Hematopoietic multipotent progenitor cell treated with erythropoietin and hydrocortisone succinate and interleukin-3 and kit ligand, for 15 days (in vitro differentiated cells): ENCODE measurements around the gene CHAT.

Experiments
- DNase-seq: peaks from one replicate; pipeline ENCODE4 v3.0.0-alpha.2; 2015; ENCODE audit warnings: low spot score

The CHAT gene

DNA sequence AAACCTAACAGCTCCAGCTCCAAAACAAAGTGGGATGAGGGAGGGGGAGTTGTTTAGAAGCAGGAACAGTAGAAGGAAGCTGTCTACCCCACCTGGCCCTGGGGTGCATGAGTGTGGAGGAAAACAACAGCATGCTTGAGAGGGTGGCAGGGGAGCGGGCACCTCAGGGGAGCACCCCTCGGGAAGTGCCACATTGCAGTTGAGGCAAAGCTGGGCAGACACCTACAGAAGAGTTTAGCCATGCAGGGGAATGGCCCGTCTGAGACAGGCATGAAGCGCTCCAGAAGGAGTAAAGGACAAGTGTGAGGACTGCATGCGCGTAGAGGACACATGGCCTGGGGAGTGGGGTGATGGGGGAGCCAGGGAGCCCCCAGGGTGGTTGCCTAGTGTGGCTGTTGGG, 18.1 kb downstream of the CHAT start:
- no peak for DNase-seq

DNA sequence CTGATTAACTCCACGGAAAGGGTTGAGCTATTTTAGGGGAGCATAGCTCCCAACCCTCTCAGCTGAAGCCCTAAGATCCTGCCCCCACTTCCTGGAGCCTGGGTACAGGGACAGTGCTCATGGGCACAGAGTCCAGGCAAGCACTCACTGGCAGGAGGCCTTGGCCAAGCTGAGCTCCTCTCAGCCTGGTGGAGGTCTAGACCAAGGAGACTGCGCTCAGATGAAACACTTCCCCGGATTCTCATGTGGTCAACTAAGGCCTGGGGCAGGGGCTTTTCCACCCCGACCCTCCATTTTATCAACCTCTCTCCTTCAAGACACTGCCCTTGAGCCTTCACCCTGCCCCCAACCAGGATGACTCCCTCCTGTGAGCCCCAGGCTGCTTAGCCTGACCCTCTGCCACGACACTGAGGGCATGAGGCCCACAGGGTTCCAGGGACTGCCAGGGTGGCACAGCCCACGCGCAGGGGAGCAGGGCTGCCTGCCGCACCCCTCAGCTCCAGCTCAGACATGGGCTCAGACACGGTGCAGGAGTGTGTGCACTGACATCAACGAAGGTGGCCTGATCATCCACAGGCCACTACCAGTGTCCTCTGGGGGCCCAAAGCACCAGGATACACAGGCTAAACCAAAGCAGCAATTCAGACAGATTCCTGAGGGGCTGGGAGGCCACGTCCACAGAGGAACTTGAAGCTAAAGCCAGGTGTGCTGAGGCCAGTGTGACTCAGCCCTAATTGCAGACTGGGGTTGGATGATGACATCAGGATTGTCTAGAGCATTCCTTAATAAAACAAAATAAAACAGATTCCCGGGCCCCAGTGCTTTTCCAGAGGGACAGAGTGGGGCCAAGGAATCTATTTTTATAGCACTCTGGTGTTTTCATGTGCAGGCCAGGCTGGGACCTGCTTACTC, 18.8 kb downstream of the CHAT start:
- no peak for DNase-seq

- DNase-seq = no peak
These were observed 19.7 kb downstream of the CHAT start for GRCh38 chr10:49633327-49634068.

- no peak for DNase-seq
These were observed 20.3 kb downstream of the CHAT start for GRCh38 chr10:49634069-49634660.

- DNase-seq = no peak
These were observed 28.5 kb downstream of the CHAT start for GRCh38 chr10:49642311-49642710.

- DNase-seq = no peak
These were observed 29.6 kb downstream of the CHAT start for GRCh38 chr10:49643241-49644034.

DNA sequence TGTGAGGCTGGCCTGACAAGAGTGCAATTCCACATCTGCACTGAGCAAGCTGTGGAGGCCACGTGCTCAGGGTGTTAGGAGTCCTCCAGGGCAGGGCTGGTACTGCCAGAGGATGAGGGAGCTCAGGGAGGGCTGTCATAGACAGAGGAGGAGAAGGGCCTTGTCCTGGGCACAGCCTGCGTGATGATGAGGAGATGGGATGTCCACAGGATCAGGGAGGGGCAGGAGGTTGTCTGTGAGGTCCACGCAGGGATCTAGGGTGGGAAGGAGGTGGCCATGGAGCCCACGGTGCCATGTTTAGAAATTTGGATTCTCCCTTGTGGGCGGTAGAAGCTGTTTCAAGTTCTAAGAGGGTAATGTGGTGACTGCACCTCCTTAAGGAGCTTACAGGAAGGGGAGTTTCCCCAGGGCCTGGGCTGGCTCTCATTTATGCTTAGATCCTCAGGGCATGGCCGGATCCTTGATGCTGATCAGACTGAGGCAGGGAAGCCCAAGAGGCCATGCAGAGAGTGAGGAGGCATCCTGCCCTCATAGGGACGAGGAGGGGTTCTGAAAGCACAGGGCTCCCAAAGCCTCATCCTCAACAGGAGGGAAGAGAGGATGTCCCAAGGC, 30.3 kb downstream of the CHAT start:
- DNase-seq = no peak

GRCh38 chr10:49645417-49645816, 31.6 kb downstream of the CHAT start:
- no peak for DNase-seq

GRCh38 chr10:49645871-49646870, 32.3 kb downstream of the CHAT start:
- no peak for DNase-seq

DNA sequence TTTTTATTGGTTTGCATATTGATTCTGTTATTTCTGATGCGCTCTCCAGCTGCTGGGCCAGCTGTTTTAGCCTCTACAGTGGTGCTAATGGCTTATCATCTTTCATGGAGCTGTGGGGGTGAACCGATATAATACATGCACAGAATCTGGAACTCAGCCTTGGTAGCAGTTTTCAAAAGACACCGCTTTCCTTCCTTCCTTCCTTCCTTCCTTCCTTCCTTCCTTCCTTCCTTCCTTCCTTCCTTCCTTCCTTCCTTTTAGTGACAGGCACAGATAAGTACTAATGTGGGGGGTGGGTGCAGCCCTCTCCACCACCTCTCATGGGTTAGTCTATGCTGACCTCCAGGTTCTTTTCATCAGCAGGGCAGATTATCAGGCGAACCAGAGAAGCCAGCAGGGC, 33.7 kb downstream of the CHAT start:
- DNase-seq = no peak

- DNase-seq = no peak
These were observed 34.4 kb downstream of the CHAT start for GRCh38 chr10:49647985-49648795.

GRCh38 chr10:49649294-49649693, 35.5 kb downstream of the CHAT start:
- no peak for DNase-seq

DNA sequence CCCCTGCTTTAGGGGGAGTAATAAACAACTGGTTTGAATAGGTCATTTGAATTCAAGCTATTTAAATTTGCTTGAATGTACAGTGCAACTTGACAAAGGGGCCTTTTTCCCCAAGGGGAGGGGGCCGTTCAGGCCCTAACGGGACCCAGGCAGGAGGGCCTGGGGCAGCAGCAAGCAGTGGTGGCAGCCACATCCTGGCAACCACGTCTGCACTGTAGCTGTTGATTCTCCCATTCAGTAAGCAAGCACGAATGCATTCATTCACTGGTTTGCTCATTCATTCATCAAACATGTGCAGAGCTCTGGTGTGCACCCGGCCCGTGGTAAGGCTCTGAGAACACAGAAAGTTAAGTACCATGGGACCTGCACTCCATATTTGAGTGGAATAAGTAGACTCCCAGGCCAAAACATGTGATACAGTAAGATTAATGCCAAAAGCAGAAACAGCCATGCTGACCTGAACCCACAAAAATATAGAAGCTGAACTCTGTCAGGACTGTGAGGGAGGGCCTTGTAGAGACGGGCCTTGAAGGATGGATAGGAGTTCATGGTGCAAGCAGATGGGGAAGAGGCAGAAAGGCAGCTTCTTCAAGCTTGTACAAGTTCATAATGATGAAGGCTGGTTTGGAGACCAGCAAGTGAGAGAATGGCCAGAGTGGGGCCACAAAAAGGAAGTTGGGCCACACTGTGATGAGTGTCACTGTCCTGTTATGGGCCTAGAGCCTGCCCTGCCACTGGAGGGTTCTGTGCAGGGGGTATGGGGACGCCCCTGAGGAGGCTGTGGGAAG, 36.3 kb downstream of the CHAT start:
- DNase-seq = no peak

- DNase-seq = no peak
These were observed 36.8 kb downstream of the CHAT start for GRCh38 chr10:49650724-49651034.

GRCh38 chr10:49651039-49651835, 37.4 kb downstream of the CHAT start:
- DNase-seq = no peak

DNA sequence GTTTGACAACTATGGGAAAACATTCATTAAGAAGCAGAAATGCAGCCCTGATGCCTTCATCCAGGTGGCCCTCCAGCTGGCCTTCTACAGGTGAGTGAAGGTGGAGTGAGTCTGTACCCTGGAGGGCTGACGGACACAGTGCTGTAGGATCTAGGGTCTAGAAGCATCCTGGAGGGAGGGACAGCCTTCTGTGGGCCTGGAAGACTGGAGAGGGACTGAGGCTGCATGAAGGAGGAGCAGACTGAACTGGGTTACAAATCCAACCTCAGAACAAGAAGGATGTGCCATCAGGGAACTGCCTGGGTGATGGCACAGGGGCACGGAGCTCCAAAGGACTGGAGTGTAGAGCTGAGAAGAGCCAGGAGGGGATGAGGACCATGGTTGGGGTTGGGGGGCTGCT, 38.1 kb downstream of the CHAT start:
- DNase-seq = no peak

- no peak for DNase-seq
These were observed 38.8 kb downstream of the CHAT start for GRCh38 chr10:49652421-49653272.
